Mesendoderm (in vitro differentiated cells): ENCODE data around the gene AUH.

Source experiments
- DNase-seq: peaks from one replicate; pipeline ENCODE4 v3.0.0; 2013
- H2AK5ac ChIP-seq: 2 replicates; pipeline ENCODE4 v1.6.1; 2013; ENCODE audit warnings: low read length, inconsistent platforms
- H2BK120ac ChIP-seq: 2 replicates; pipeline ENCODE4 v1.6.1; 2013; ENCODE audit warnings: low read depth, mild to moderate bottlenecking, low read length, moderate library complexity, mixed read lengths
- H2BK15ac ChIP-seq: replicated peaks from 2 replicates; pipeline ENCODE4 v1.6.1; 2013; ENCODE audit warnings: low read depth, mild to moderate bottlenecking, moderate library complexity
- H2BK5ac ChIP-seq: 2 replicates; pipeline ENCODE4 v1.6.1; 2013; ENCODE audit warnings: low read length, inconsistent platforms
- H3K18ac ChIP-seq: 2 replicates; pipeline ENCODE4 v1.6.1; 2013; ENCODE audit warnings: mild to moderate bottlenecking, low read length, mixed read lengths
- H3K23ac ChIP-seq: one replicate; pipeline ENCODE4 v1.6.1; 2013; ENCODE audit warnings: low read length
- H3K27ac ChIP-seq: 2 replicates; pipeline ENCODE4 v1.5.1; 2013; ENCODE audit warnings: low read depth, mild to moderate bottlenecking, inconsistent platforms, low read length, moderate library complexity
- H3K27me3 ChIP-seq: 2 replicates; pipeline ENCODE4 v1.6.1; 2013; ENCODE audit warnings: low read length, control low read depth, mild to moderate bottlenecking, inconsistent platforms; ENCODE audit not compliant: insufficient read depth, poor library complexity
- H3K36me3 ChIP-seq: 2 replicates; pipeline ENCODE4 v1.6.1; 2013; ENCODE audit warnings: low read length, inconsistent platforms; ENCODE audit not compliant: control insufficient read depth, insufficient read depth
- H3K4ac ChIP-seq: one replicate; pipeline ENCODE4 v1.6.1; 2013; ENCODE audit warnings: low read depth, mild to moderate bottlenecking, low read length, moderate library complexity
- H3K4me1 ChIP-seq: 2 replicates; pipeline ENCODE4 v1.6.1; 2013; ENCODE audit warnings: low read depth, low read length, inconsistent platforms; ENCODE audit not compliant: control insufficient read depth
- H3K4me2 ChIP-seq: 2 replicates; pipeline ENCODE4 v1.6.1; 2013; ENCODE audit warnings: low read length
- H3K4me3 ChIP-seq: 2 replicates; pipeline ENCODE4 v1.5.1; 2013; ENCODE audit warnings: mild to moderate bottlenecking, low read length
- H3K56ac ChIP-seq: one replicate; pipeline ENCODE4 v1.6.1; 2013; ENCODE audit warnings: low read length
- H3K79me1 ChIP-seq: 2 replicates; pipeline ENCODE4 v1.6.1; 2013; ENCODE audit warnings: low read length, inconsistent platforms
- H3K79me2 ChIP-seq: 2 replicates; pipeline ENCODE4 v1.6.1; 2013; ENCODE audit warnings: mild to moderate bottlenecking, low read length; ENCODE audit not compliant: control insufficient read depth, insufficient read depth
- H3K9ac ChIP-seq: 2 replicates; pipeline ENCODE4 v1.6.1; 2013; ENCODE audit warnings: low read length, inconsistent platforms
- H4K5ac ChIP-seq: one replicate; pipeline ENCODE4 v1.6.1; 2013; ENCODE audit warnings: low read length
- H4K8ac ChIP-seq: one replicate; pipeline ENCODE4 v1.6.1; 2013; ENCODE audit warnings: low read depth, mild to moderate bottlenecking, control low read depth, low read length, moderate library complexity
- WGBS: extraction: QIAGEN DNeasy Blood & Tissue Kit; methylation state at CpG from one replicate; pipeline ENCODE4 v1.1.7; 2013; ENCODE audit warnings: low lambda C conversion rate, missing lambda C conversion rate; ENCODE audit not compliant: insufficient coverage; ENCODE audit errors: extremely low coverage; 5-methylcytosine and 5-hydroxymethylcytosine counted together

AUH gene

GRCh38 chr9:91297306-91297705 lies 64.4 kb downstream of the AUH start:
- no peak overlapping the region for H3K23ac ChIP-seq
- H4K5ac ChIP-seq = no peak overlapping the region
- H3K4me3 ChIP-seq = no peak overlapping the region
- no CpG with 5 or more reads among the region's 1 CpG for WGBS
- no peak overlapping the region for H3K9ac ChIP-seq
- no peaks in the 10 kb centered on the region for H3K4me1 ChIP-seq
- DNase-seq = no peak
- H3K27me3 ChIP-seq = no peaks in the 10 kb centered on the region
- H2BK15ac ChIP-seq = no peak overlapping the region
- no peak overlapping the region for H3K56ac ChIP-seq
- H3K4me2 ChIP-seq = no peak overlapping the region
- H3K36me3 ChIP-seq = no peaks in the 10 kb centered on the region
- H2BK5ac ChIP-seq = no peak overlapping the region
- H2BK120ac ChIP-seq = no peak overlapping the region
- H3K27ac ChIP-seq = no peak overlapping the region
- H2AK5ac ChIP-seq = no peak overlapping the region
- no peaks in the 10 kb centered on the region for H3K79me2 ChIP-seq
- no peaks in the 10 kb centered on the region for H3K79me1 ChIP-seq
- H4K8ac ChIP-seq = no peak overlapping the region
- H3K18ac ChIP-seq = no peak overlapping the region
- H3K4ac ChIP-seq = no peak overlapping the region

GRCh38 chr9:91296354-91296753 lies 65.4 kb downstream of the AUH start:
- no peak overlapping the region for H3K9ac ChIP-seq
- H3K4me3 ChIP-seq = no peak overlapping the region
- H2BK5ac ChIP-seq = no peak overlapping the region
- H3K4ac ChIP-seq = no peak overlapping the region
- H3K79me1 ChIP-seq = no peaks in the 10 kb centered on the region
- H3K23ac ChIP-seq = no peak overlapping the region
- H2BK15ac ChIP-seq = no peak overlapping the region
- no peak overlapping the region for H3K56ac ChIP-seq
- DNase-seq = no peak
- H3K18ac ChIP-seq = no peak overlapping the region
- H3K36me3 ChIP-seq = no peaks in the 10 kb centered on the region
- no peak overlapping the region for H4K8ac ChIP-seq
- H3K79me2 ChIP-seq = no peaks in the 10 kb centered on the region
- no peaks in the 10 kb centered on the region for H3K4me1 ChIP-seq
- no peak overlapping the region for H3K4me2 ChIP-seq
- no peak overlapping the region for H4K5ac ChIP-seq
- H3K27ac ChIP-seq = no peak overlapping the region
- no peak overlapping the region for H2BK120ac ChIP-seq
- no peaks in the 10 kb centered on the region for H3K27me3 ChIP-seq
- H2AK5ac ChIP-seq = no peak overlapping the region

GRCh38 chr9:91295357-91295756 lies 66.4 kb downstream of the AUH start:
- H2BK120ac ChIP-seq = no peak overlapping the region
- H2BK15ac ChIP-seq = no peak overlapping the region
- H3K4me2 ChIP-seq = no peak overlapping the region
- H3K4me3 ChIP-seq = no peak overlapping the region
- H3K79me2 ChIP-seq = no peaks in the 10 kb centered on the region
- H3K9ac ChIP-seq = no peak overlapping the region
- H4K8ac ChIP-seq = no peak overlapping the region
- no peak overlapping the region for H3K23ac ChIP-seq
- H3K4ac ChIP-seq = no peak overlapping the region
- WGBS = no CpG with 5 or more reads among the region's 2 CpGs
- no peaks in the 10 kb centered on the region for H3K36me3 ChIP-seq
- H3K4me1 ChIP-seq = no peaks in the 10 kb centered on the region
- H2BK5ac ChIP-seq = no peak overlapping the region
- H3K56ac ChIP-seq = no peak overlapping the region
- H4K5ac ChIP-seq = no peak overlapping the region
- H2AK5ac ChIP-seq = no peak overlapping the region
- H3K79me1 ChIP-seq = no peaks in the 10 kb centered on the region
- no peak for DNase-seq
- no peak overlapping the region for H3K18ac ChIP-seq
- no peak overlapping the region for H3K27ac ChIP-seq
- no peaks in the 10 kb centered on the region for H3K27me3 ChIP-seq

- no peak overlapping the region for H3K18ac ChIP-seq
- H3K4me2 ChIP-seq = no peak overlapping the region
- no CpG with 5 or more reads among the region's 4 CpGs for WGBS
- no peak overlapping the region for H3K56ac ChIP-seq
- H3K4me1 ChIP-seq = no peaks in the 10 kb centered on the region
- no peak overlapping the region for H3K4ac ChIP-seq
- no peak overlapping the region for H3K9ac ChIP-seq
- no peak overlapping the region for H3K27ac ChIP-seq
- H3K4me3 ChIP-seq = no peak overlapping the region
- no peak overlapping the region for H2BK5ac ChIP-seq
- H4K5ac ChIP-seq = no peak overlapping the region
- H3K79me1 ChIP-seq = no peaks in the 10 kb centered on the region
- H2AK5ac ChIP-seq = no peak overlapping the region
- no peak overlapping the region for H2BK120ac ChIP-seq
- H3K36me3 ChIP-seq = no peaks in the 10 kb centered on the region
- no peak overlapping the region for H4K8ac ChIP-seq
- no peak overlapping the region for H3K23ac ChIP-seq
- H3K27me3 ChIP-seq = no peaks in the 10 kb centered on the region
- DNase-seq = no peak
- H3K79me2 ChIP-seq = no peaks in the 10 kb centered on the region
- no peak overlapping the region for H2BK15ac ChIP-seq
These were observed 69.9 kb downstream of the AUH start for GRCh38 chr9:91291866-91292265.

- H2BK5ac ChIP-seq = no peak overlapping the region
- no peak overlapping the region for H3K9ac ChIP-seq
- no peak overlapping the region for H2BK120ac ChIP-seq
- H4K8ac ChIP-seq = no peak overlapping the region
- H3K36me3 ChIP-seq = no peaks in the 10 kb centered on the region
- no peak for DNase-seq
- H3K18ac ChIP-seq = no peak overlapping the region
- no peak overlapping the region for H3K4me2 ChIP-seq
- H3K23ac ChIP-seq = no peak overlapping the region
- H3K79me2 ChIP-seq = no peaks in the 10 kb centered on the region
- no peaks in the 10 kb centered on the region for H3K27me3 ChIP-seq
- H2BK15ac ChIP-seq = no peak overlapping the region
- H3K4me1 ChIP-seq = no peaks in the 10 kb centered on the region
- H3K56ac ChIP-seq = no peak overlapping the region
- H2AK5ac ChIP-seq = no peak overlapping the region
- H4K5ac ChIP-seq = no peak overlapping the region
- H3K4me3 ChIP-seq = no peak overlapping the region
- no peaks in the 10 kb centered on the region for H3K79me1 ChIP-seq
- WGBS = no CpG with 5 or more reads among the region's 1 CpG
- no peak overlapping the region for H3K27ac ChIP-seq
- H3K4ac ChIP-seq = no peak overlapping the region
These were observed 72.5 kb downstream of the AUH start for GRCh38 chr9:91289244-91289643.

DNA sequence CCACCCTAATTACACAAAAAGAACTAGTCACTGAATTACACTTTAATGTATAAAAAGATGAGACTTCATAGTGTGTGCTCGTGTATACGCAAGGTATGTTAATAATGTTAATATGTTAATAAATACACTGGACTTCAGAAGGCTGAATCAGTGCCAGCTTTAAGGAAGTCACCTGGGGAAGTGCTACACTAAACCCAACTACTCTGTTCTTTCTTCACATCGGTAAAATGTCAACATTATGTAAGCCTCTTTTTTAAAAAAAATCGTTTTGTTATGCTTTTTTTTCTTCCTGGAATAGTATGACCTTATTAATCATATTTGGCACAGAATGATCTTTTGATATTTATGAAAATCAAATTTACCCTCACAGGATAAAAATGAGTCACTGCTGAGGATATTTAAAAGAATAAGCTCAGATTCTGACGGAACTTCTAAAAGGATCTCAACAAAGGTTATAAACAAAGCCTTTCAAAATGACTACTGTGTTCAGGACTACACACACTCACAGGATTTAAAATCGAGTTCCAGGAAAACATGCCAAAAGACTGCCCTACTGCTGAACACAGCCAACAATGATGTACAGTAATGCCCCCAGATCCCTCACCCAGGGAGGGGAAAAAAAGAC lies 75.9 kb downstream of the AUH start:
- no peaks in the 10 kb centered on the region for H3K79me1 ChIP-seq
- H3K4me2 ChIP-seq = no peak overlapping the region
- WGBS = no CpG with 5 or more reads among the region's 6 CpGs
- no peaks in the 10 kb centered on the region for H3K27me3 ChIP-seq
- H2AK5ac ChIP-seq = no peak overlapping the region
- no peak overlapping the region for H3K23ac ChIP-seq
- no peak overlapping the region for H2BK120ac ChIP-seq
- H3K27ac ChIP-seq = no peak overlapping the region
- no peak overlapping the region for H3K9ac ChIP-seq
- no peaks in the 10 kb centered on the region for H3K79me2 ChIP-seq
- H3K18ac ChIP-seq = no peak overlapping the region
- H3K36me3 ChIP-seq = no peaks in the 10 kb centered on the region
- no peak overlapping the region for H3K4me3 ChIP-seq
- no peak overlapping the region for H4K5ac ChIP-seq
- no peak for DNase-seq
- H3K56ac ChIP-seq = no peak overlapping the region
- no peaks in the 10 kb centered on the region for H3K4me1 ChIP-seq
- H2BK15ac ChIP-seq = no peak overlapping the region
- no peak overlapping the region for H4K8ac ChIP-seq
- no peak overlapping the region for H2BK5ac ChIP-seq
- H3K4ac ChIP-seq = no peak overlapping the region
